Fibroblast of the conjunctiva (primary cell): Measurements from ENCODE around the gene MRPL44.
A peak's percentile ranks its signal among the peaks of the same experiment; 100 is the strongest.
"Not testable (repeated sequence)": the region's sequence is repeated elsewhere in the genome, so short reads cannot be mapped to it uniquely, and the experiment has no call there.

ENCODE experiments used
- DNase-seq: peaks from one replicate; pipeline ENCODE4 v3.0.0-alpha.2; 2010; ENCODE audit warnings: low read depth

Gene MRPL44

DNA sequence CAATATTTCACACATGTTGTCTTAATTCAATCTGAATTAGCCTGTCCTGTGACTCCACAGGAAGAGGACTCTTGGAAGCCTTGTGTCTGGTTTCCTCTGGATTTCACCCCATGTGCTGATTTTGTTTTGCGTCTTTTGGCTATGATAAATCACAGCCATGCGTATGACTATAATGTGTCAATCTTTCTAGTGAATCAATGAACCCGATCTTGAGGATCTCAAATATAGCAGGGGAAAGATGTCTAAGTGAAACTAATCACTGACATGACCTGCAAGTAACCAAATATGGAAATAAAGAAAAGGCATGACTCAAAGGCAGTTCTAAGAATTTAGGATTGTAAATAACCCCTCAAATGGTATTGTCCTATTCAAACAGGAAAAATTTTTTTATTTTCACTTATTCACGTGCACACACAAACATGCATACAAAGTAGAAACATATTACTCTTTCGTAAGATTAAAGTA lies 20.4 kb upstream of the MRPL44 start:
- no peak for DNase-seq

DNA sequence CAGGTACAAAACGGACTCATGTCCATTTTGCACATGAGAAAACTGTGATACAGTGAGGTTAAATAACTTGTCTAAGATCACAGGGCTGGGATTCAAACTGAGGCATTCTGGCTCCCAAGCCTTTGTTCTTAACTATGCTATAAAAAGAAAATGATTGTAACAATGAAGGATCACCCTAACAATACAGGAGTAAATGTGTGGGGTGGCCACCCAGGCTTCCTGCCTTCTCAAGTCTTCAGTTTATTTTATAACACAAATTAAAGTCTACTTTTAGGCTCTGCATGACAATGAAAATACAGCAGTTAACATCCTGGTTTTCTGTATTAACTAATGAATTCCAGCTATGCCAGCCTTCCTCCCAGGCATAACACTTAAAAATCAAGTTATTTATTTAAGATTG lies 19.7 kb upstream of the MRPL44 start:
- no peak for DNase-seq

DNA sequence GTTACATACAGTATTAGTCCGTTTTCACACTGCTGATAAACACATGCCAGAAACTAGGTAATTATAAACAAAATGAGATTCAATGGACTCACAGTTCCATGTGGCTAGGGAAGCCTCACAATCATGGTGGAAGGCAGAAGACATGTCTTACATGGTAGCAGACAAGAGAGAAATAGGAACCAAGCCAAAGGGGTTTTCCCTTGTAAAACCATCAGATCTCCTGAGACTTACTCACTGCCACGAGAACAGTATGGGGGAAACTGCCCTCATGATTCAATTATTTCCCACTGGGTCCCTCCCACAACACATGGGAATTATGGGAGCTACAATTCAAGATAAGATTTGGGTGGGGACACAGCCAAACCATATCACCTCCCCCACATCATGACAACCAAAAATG lies 17.8 kb upstream of the MRPL44 start:
- DNase-seq: not testable (repeated sequence)

DNA sequence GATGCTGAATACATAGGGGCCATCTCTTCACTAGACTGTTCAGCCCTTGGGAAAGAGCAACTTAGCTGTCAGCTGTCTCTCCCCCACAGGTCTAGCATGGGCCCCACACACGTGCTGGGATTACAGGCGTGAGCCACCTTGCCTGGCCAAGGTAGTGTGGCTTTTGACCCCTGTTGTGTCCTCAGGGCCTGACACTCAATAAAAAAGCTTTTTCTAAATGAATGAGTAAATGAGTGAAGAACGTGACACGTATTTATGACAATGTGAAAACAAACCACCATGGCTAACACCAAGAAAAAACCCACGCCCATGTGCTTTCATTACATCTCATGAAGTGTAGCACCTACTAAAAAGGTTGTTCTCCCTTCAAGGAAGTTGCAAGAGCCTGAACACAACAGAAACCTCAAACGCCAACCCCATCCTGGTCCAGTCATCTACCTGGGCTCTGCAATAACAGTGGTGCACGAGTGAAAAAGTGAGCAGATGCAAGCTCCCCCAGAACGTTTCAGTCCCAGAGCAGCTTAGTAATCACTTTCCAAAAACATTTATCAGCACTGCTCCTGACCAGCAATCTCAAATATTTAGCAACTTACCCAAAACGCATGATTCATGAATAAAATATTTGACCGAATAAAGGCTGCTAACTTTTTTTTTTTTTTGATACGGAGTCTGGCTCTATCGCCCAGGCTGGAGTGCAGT lies 15.5 kb upstream of the MRPL44 start:
- peak; percentile 45 for DNase-seq

DNA sequence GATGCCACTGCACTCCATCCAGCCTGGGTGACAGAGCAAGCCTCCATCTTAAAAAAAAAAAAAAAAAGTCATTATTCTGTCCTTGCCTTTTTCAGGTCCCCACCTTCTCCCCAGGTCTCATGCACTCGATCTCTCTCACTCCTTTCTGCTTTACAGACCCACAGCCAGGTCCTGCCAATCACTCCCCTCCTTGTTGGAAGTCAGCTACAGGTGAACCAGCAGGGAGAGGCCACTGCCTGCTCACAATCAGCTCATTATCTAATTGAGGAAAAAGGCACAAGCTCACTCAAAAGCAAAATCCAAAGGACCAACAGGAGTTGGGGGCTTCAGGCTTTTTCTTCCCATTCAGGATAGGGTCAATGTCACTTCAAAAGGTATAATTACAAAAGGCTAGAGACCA lies 14.1 kb upstream of the MRPL44 start:
- DNase-seq: no peak

DNA sequence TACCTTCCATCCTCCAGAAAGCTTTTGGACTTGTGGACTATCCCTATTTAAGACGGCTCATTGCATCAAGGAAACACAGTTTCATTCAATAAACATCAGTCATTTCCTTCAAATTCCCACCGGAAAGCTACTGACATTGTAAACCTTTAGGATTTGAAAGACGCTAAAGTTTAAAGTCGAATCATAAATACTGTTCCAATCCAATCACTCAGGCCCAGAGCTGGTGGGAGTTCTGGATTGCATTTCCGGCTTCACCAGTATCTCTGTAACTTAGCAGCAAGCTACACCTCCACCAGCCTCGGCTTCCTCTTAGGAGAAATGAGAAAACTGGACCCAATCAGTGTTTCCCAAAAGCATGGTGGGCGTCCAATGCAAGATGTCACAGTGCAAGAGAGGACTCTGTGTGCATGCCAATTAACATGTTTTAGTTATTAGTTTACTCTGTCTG lies 13.7 kb upstream of the MRPL44 start:
- no peak for DNase-seq

DNA sequence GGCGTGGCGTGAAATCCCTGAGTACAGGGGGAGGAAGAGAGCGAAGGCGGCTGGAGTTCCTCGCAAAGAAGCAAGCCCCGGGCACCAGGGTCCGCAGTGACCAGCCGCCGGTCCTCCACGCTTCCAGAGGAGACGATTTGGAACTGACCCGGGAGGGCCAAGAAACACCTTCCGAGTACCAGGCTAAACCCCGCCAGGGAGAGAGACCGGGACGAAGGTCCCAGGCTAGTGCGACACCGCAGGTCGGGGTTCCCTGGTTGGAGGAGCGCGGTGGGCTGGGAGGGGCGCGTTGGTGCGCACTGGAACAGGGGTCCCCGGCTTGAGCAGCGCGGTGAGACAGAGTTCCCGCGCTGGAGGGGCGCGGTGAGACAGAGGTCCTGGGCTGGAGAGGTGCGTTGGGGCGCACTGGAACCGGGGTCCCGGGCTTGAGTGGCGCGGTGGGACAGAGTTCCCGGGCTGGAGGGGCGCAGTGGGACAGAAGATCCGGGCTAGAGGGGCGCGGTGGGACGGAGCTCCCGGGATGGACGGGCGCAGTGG lies 13.0 kb upstream of the MRPL44 start:
- no peak for DNase-seq

DNA sequence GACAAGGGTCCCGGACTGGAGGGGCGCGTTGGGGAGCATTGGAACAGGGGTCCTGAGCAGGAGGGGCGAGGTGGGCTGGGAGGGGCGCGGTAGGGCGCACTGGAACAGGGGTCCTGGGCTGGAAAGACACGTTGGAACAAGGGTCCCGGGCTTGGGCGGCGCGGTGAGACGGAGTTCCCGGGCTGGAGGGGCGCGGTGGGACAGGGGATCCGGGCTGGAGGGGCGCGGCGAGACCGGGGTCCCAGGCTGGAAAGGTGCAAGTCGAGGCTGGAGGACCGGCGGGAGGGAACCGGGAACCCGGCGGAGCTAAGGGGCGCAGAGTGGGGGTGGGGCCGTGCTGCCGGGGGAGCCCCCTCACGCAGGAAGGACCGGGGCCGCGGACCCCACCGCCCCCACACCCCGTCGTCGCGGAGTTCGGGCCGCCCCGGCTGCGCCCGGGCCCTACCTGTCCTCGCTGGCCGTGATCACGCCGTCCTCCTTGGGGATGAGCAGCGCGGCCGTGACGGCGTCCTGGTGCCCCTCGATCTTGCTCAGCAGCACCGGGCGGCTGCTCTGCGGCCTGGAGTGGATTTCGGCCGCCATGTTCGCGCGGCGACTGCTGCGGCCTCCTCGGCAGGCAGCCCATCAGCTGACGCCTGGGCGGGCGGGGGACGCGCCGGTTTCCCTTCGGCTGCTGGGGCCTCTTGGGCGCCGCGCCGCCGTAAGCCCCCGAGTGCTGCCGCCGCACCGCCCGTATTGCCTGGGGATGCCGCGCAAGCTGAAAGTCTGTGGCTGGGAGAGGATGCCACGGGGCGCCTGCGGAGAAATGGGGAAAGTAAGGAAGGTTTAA lies 12.3 kb upstream of the MRPL44 start, which contains the start of gene WDFY1:
TSS of gene WDFY1 (minus strand) at position 633 of the 829 bp plus-strand sequence. CDS start at position 582, 51 bp downstream.
- peak; percentile 69 for DNase-seq

DNA sequence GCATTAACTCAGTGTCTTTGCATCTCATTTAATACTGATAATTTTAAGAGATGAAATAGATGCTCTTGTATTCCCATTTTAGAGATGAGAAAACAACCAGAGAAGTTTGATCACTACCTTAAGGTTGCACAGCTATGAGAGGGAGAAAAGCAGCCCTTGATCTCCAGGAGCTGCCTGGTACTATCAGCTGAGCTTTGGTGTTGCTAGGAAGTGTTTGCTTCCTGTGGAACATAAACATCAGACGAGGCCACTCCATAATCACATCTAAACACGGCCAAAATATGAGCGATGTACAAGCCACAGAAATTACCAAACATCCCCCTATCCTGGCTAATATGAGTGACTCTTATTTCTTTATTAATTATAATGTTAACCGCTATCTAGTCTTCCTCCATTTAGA lies 11.5 kb upstream of the MRPL44 start:
- DNase-seq: no peak

DNA sequence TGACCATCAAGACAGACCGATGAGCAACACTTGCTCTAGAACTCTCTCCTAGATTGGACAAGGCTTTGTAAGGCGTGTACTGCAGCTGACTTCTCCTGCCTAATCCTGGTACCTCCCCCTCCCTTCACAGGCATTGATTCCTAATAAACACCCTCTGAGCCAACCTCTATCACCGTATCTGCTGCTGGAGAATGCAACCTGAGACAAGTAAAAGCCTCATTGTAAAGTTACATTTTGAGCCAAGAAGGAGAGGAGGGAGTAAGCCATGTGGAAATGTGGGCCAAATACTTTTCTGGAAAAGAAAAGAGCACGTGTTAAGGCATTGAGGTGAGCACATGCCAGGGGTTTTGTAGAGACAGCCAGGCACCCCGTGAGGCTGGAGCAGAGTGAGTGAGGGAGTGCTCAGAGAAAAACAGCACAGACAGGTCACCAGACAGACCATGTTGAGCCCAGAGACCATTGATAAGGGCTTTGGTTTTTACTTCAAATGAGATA lies 9.5 kb upstream of the MRPL44 start:
- DNase-seq: no peak

DNA sequence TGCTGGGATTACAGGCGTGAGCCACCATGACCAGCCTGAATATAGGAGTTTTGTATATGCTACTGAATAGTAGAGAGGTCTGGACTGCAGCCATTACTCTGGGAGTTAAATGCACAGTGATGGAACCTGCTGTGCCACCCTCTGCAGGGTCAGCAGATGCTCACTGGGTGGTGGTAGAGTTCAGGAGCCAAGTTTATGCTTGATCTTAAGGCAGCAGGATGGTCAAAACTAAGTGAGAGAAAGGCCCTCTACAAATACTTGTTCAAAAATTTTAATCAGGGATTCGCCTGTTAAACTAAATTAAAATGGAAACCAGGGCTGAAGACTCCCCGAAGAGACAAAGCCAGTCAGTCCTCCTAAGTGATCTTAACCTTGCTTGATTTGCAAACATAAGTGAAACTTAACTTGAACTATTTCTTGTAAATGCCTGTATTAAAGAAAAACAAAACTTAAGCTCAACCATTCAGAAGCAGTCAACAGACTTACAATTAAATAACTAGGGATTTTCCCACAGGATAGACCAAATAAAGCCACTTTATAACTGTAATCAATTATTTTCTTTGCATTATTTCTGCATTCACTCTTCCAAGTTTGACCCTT lies 7.9 kb upstream of the MRPL44 start:
- no peak for DNase-seq

DNA sequence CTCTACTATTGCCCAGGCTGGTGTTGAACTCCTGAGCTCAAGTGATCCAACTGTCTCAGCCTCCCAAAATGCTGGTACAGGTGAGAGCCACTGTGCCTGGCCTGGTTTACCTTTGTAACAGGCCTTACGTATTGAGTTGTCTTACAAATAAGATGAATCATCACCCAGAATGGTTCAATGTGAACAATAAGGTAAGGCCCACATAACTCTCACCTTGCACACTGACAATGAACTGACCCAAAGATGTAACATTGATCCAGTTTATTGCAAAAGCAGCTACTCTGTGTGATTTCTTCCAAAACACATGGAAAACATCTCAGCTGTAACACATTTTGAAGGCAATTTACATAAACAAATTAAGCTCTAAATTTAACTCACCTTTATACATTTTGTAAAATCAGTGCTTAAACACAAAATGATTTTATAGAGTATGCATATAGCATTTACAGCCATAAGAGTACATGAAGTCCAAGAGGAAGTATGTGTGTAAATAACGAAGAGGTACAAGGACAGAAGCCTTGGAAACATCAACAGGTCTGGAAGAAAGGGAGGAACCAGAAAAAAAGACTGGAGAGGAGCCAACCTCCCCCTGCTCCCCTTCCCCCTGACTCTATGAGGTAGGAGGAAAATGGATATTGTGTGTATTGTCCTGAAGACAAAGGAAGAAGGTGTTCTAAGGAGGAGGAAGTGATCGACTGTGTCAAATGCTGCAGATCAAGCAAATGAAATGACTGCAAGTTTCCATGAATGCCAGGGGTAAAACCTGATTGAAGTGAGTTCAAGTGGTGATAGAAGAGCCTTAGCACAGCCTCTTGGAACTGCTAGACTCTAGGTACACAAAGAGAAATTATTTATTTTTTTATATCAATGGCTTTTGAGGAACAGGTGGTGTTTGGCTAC lies 6.6 kb upstream of the MRPL44 start:
- DNase-seq: no peak

DNA sequence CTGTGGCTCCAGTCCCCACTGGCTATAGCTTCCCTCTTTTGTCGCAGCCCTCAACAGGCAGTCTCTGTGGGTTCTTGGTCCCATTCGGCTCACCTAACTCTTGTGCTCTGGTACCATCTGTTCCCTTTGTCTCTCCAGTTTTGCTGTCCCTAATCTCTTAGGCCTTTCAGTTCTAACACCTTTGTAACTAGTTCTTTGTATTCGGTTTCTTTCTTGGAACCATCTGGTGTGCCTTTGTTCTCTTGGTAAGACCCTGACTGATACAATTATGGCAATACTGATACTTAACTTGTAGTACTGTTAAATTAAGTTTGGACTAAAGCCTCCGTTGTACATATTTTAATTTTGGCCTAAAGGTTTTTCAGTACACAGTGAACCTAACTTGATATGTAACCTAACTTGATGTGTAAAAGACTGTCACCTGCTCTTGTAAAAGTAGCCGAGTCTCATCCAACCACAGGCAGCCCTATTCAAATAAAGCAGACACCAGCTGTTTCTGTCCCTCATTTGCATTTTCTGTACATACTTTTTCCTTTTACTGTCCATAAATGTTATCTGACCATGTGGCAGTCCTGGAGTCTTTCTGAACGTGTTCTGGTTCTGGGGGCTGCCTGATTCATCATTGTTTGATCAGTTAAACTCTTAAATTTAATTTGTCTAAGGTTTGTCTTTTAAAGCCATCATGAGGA lies 4.8 kb upstream of the MRPL44 start:
- DNase-seq: no peak

DNA sequence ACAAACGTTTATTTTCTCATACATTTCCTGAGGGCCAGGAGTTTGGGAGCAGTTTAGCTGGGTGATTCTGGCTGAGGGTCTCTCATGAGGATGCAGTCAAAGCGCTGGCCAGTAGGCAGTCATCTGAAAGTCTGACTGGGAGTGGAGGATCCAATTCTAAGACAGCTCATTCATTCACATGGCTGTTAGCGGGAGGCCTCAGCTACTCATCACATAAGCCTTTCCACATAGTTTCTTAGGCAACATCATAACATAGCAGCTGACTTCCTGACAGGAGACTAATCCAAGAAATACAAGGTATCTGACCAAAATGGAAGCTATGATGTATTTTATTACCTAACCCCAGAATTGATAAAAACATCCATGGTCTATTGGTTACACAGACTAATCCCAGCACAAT lies 2.9 kb upstream of the MRPL44 start:
- peak; percentile 51 for DNase-seq

DNA sequence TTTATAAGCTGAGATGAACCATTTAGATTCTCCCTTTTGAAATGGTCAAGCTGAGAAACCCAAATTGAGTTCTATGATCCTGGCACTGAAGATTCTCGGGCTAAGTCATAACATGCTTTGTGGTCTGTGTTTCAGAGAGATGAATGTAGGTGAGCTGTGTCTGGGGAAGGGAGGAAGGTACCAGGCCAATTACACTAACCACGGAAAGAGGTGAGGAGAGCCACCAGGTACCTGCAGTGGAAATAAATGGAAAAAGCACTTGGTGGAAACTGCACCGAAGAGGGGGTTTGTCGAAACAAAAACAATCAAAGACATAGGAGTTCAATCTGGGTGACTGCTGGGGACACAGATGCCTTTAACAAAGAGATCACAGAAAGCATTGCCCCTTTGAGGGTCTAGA lies 963 bp upstream of the MRPL44 start:
- no peak for DNase-seq

DNA sequence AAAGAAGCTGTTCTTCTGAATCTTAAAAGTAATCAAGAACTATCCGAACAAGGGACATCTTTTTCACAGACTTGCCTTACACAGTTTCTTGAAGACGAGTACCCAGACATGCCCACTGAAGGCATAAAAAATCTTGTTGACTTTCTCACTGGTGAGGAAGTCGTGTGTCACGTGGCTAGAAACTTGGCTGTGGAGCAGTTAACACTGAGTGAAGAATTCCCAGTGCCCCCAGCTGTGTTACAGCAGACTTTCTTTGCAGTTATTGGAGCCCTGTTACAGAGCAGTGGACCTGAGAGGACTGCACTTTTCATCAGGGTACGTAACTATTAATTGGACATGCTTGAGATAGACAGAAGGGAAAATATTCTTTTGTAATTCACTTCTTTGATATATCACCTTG lies 2.4 kb downstream of the MRPL44 start:
- no peak for DNase-seq

DNA sequence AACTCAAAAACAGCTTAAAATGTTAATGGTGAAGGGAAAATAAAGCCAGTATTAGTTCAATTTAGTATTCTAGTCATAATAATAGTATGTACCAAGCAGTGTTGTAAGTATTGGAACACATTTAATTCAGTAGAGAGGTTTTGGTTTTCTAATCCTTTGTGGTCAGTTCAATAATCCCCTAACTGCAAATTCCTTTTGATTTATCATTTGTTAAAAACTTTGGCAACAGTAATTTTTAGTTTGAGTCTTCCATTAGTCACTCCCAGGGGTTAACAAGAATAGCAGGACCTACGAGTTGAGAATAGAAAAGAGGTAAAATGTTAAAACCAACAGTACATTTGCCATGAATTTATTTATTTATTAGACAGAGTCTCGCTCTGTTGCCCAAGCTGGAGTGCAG lies 10.7 kb downstream of the MRPL44 start:
- DNase-seq: no peak

DNA sequence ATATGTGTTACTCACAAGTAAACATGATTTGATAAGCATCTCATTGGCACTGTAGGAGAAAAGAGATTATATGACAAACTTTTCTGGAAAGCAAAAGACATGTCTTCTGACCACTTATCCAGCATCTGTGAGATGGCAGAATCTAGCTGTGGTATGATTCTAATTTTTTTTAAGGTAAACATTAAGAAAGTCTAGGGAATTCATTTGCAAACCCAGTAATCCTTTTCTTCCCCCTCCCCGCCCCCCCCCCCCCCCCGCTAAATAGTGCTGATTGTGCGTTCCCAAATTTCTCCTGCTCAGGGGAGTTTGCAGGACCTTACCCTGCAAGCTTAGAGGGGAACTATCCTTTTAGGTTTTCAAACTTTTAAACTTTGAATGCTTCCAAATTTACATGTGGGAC lies 12.1 kb downstream of the MRPL44 start:
- no peak for DNase-seq

DNA sequence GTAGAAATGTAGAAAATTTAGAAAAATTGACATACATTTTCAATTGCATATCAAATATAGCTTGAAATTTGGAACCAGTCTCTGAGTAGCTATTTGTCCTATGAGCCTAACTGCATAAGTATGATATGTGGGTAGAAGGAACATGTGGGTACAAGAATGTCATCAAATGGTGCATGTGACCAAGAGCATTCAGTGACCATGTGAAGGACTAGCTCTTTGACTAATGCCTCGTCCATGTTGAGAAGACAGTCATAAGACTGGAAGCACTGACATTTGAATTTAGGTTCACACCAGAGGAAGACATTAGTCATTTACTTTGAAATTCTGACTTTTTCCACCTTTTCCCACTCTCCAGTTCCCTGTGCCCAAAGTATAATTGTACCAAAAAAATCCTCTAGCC lies 12.6 kb downstream of the MRPL44 start:
- no peak for DNase-seq

DNA sequence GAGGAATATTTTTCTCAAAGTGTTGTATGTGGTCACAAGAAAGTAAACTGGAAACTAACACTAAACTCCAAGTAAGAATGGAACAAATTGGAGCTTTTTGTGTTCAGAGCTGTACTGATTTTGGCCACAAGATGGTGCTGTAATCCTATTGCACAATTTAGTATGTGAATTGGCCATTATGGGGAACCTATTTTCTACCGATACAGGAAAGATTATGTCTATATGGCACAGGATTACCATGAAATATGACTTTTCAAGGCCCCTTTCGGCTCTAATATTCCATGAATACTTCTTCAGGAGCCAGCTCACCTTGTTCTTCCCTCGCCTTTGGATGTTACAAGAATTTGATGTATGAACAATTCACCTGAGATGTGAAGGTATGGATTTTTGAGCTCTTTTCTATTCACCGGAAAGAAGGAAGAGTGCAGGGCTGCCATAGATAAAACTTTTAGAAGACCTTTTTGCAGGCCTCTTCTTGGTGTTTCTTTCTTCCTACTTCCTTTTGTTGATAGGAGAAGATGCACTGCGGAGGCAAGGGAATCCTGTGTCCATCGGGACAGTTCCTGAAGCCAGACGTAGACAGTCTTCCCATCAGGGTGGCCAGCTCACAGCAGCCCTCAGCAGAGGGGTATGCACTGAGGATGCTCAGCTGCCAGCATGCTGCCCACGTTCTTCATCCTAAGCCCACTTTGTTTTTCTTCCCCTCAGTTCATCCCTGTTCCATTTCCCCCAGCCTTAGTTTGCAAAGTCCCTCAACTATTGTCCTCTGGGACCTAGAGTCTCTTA lies 13.3 kb downstream of the MRPL44 start:
- DNase-seq: no peak
